Measurements from ENCODE around the gene CRYBB3. TPM values are rescaled to one million over a fixed set of nuclear protein-coding genes. Genes with fewer than 3 reads are reported as not detected.

CRYBB3 gene
- polyA plus RNA-seq, 3 donors = not detected

DNA sequence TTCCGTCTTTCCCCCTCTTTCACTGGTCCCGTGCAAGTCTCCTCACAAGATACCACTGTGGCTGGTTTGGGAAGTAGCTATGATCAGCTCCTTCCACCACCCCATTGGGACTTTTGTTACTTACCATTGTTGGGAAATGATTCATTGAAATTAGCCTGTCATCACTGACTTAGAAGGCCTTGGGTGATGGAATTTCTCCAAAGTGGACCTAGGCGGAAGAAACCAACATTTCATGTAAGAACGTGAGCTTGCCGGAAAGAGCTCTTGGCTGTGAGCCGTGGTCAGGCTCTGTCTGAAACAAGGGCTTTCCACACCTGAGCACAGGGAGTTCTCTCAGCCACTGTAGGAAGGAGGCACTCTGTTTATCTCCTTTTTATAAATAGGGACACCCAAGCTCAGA is 23.5 kb upstream of the CRYBB3 start:
- Mint-ChIP-seq H3K4me3 (no peak overlapping the region), H3K27ac (no peak overlapping the region), H3K36me3 (no peaks in the 10 kb centered on the region), H3K27me3 (ENCODE audit: low read depth in 3 of 3) (peaks cover 0 to 5% (median 2%) of the 10 kb centered on the region in 3 donors), H3K4me1 (no peaks in the 10 kb centered on the region), H3K9me3 (peaks cover 4 to 23% (median 11%) of the 10 kb centered on the region in 7 donors)
- Histone ChIP-seq H3K9me3 (replicated peaks in 1 of 2; ENCODE audit: control insufficient read depth in 1 of 2, insufficient read depth in 1 of 2, low read length in 2 of 2) (peaks cover 7 to 15% of the 10 kb centered on the region in 2 donors), H3K79me2 (ENCODE audit: insufficient read depth, low read length) (no peaks in the 10 kb centered on the region), H3K9ac (ENCODE audit: insufficient read depth, low read length, poor library complexity, severe bottlenecking) (no peak overlapping the region), H3K4me3 (replicated peaks in 1 of 3; ENCODE audit: low read depth in 2 of 3, low read length in 3 of 3) (no peak overlapping the region), H4K20me1 (ENCODE audit: insufficient read depth, low read length) (no peaks in the 10 kb centered on the region), H3K4me2 (replicated peaks; ENCODE audit: extremely low read depth, low read length, poor library complexity, severe bottlenecking) (no peak overlapping the region), H3K4me1 (ENCODE audit: control insufficient read depth in 1 of 2, insufficient read depth in 2 of 2, low read length in 2 of 2) (no peaks in the 10 kb centered on the region), H3K27me3 (ENCODE audit: control insufficient read depth in 2 of 2, insufficient read depth in 2 of 2, low read length in 2 of 2) (no peaks in the 10 kb centered on the region), H3K36me3 (replicated peaks in 1 of 2; ENCODE audit: control insufficient read depth in 1 of 2, insufficient read depth in 2 of 2, low read length in 2 of 2) (no peaks in the 10 kb centered on the region), H2AFZ (ENCODE audit: insufficient read depth, low read depth, low read length, poor library complexity, severe bottlenecking) (no peak overlapping the region), H3K27ac (ENCODE audit: low read depth in 1 of 2, low read length in 2 of 2) (no peak overlapping the region)
- intact Hi-C loops (cut with micrococcal nuclease) = no loop called here
- WGBS (ENCODE audit: insufficient coverage) = 93% methylated on average over 4 of the region's 6 CpGs
- DNase-seq = no peak
- TF ChIP-seq, protein P1, sequence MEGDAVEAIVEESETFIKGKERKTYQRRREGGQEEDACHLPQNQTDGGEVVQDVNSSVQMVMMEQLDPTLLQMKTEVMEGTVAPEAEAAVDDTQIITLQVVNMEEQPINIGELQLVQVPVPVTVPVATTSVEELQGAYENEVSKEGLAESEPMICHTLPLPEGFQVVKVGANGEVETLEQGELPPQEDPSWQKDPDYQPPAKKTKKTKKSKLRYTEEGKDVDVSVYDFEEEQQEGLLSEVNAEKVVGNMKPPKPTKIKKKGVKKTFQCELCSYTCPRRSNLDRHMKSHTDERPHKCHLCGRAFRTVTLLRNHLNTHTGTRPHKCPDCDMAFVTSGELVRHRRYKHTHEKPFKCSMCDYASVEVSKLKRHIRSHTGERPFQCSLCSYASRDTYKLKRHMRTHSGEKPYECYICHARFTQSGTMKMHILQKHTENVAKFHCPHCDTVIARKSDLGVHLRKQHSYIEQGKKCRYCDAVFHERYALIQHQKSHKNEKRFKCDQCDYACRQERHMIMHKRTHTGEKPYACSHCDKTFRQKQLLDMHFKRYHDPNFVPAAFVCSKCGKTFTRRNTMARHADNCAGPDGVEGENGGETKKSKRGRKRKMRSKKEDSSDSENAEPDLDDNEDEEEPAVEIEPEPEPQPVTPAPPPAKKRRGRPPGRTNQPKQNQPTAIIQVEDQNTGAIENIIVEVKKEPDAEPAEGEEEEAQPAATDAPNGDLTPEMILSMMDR (IDR thresholded peaks at IDR 0.05) = no peak

DNA sequence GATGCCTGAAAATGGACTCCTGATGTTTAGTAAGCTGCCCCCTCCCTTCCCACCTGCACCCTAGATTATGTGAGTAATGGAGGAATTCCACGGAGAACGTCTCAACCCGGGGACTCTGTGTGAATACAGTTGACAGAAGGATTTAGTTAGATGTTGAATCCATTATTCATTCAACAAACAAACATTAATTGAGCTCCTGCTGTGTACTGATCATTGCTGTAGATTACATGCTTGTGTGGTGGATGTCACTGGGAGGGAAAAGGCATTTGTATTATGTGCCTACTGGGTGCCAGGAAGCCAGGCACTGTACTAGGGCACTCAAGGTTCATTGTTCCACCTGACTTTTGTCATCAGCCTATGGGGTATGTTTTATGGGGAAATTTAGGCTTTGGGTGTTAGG is 22.9 kb upstream of the CRYBB3 start:
- peaks cover 7 to 15% of the 10 kb centered on the region in 2 donors for H3K9me3 ChIP-seq (replicated peaks in 1 of 2; ENCODE audit: control insufficient read depth in 1 of 2, insufficient read depth in 1 of 2, low read length in 2 of 2)
- H3K36me3 Mint-ChIP-seq = no peaks in the 10 kb centered on the region
- no peaks in the 10 kb centered on the region for H3K4me1 ChIP-seq (ENCODE audit: control insufficient read depth in 1 of 2, insufficient read depth in 2 of 2, low read length in 2 of 2)
- H3K27me3 ChIP-seq (ENCODE audit: control insufficient read depth in 2 of 2, insufficient read depth in 2 of 2, low read length in 2 of 2) = no peaks in the 10 kb centered on the region
- no peak for DNase-seq
- H3K79me2 ChIP-seq (ENCODE audit: insufficient read depth, low read length) = no peaks in the 10 kb centered on the region
- H3K4me3 Mint-ChIP-seq = no peak overlapping the region
- H3K4me1 Mint-ChIP-seq = no peaks in the 10 kb centered on the region
- H3K4me2 ChIP-seq (replicated peaks; ENCODE audit: extremely low read depth, low read length, poor library complexity, severe bottlenecking) = no peak overlapping the region
- H3K27me3 Mint-ChIP-seq (ENCODE audit: low read depth in 3 of 3) = peaks cover 0 to 5% (median 2%) of the 10 kb centered on the region in 3 donors
- H3K27ac Mint-ChIP-seq = no peak overlapping the region
- WGBS (ENCODE audit: insufficient coverage) = no CpG with 5 or more reads among the region's 3 CpGs
- H3K9ac ChIP-seq (ENCODE audit: insufficient read depth, low read length, poor library complexity, severe bottlenecking) = no peak overlapping the region
- H3K4me3 ChIP-seq (replicated peaks in 1 of 3; ENCODE audit: low read depth in 2 of 3, low read length in 3 of 3) = no peak overlapping the region
- no peak overlapping the region for H2AFZ ChIP-seq (ENCODE audit: insufficient read depth, low read depth, low read length, poor library complexity, severe bottlenecking)
- TF ChIP-seq, protein P1 (IDR thresholded peaks at IDR 0.05) = no peak
- H3K9me3 Mint-ChIP-seq = peaks cover 4 to 23% (median 11%) of the 10 kb centered on the region in 7 donors
- no peaks in the 10 kb centered on the region for H4K20me1 ChIP-seq (ENCODE audit: insufficient read depth, low read length)
- intact Hi-C loops (cut with micrococcal nuclease) = no loop called here
- no peak overlapping the region for H3K27ac ChIP-seq (ENCODE audit: low read depth in 1 of 2, low read length in 2 of 2)
- H3K36me3 ChIP-seq (replicated peaks in 1 of 2; ENCODE audit: control insufficient read depth in 1 of 2, insufficient read depth in 2 of 2, low read length in 2 of 2) = no peaks in the 10 kb centered on the region
